Measurements from ENCODE around the gene TLR8. TPM values are rescaled to one million over a fixed set of nuclear protein-coding genes. Genes with fewer than 3 reads are reported as not detected.

TLR8 gene
- polyA plus RNA-seq, 2 of the 4 experiments (the other 2 are of a cell fraction): not detected

- Histone ChIP-seq H3K9me3 (no peaks in the 10 kb centered on the region), H3K4me3 (no peak overlapping the region), H3K4me2 (peak overlapping the region; percentile 51), H3K4me1 (peaks cover 37% of the 10 kb centered on the region), H3K27ac (peak overlapping the region; percentile 80 to 91)
- FAIRE-seq (no peak), ATAC-seq (no peak), DNase-seq (ENCODE audit: low read depth in 1 of 2, low spot score in 1 of 2) (no peak)
- 82% methylated on average over 5 of the region's 5 CpGs for WGBS (ENCODE audit: missing lambda C conversion rate)
- POLR2A ChIA-PET: interaction anchor here (2.3 kb wide), 1 partner anchor 31 kb away, joined by 12 read pairs; no protein-coding TSS in a partner anchor
- CTCF ChIA-PET: interaction anchor here (1.2 to 7.2 kb wide), 8 partner anchors 26 to 560 kb away, joined by 3 to 110 read pairs (median 6); no protein-coding TSS in a partner anchor
- TF ChIP-seq RNF2 (IDR thresholded peaks at IDR 0.05; ENCODE audit: borderline replicate concordance, low read depth) (no peak), MYC (IDR thresholded peaks at IDR 0.05; ENCODE audit: borderline replicate concordance, low read length) (no peak), ZC3H11A (IDR thresholded peaks at IDR 0.05) (no peak), CBX2 (IDR thresholded peaks at IDR 0.05; ENCODE audit: borderline replicate concordance, low read depth) (no peak), CEBPB (IDR thresholded peaks at IDR 0.05) (no peak), PHF8 (IDR thresholded peaks at IDR 0.05; ENCODE audit: borderline replicate concordance, low read depth) (no peak), TFCP2L1 (CRISPR knock-in tag; IDR thresholded peaks at IDR 0.05) (no peak), BHLHE40 (IDR thresholded peaks at IDR 0.05; ENCODE audit: low read depth, low read length) (no peak), REST (IDR thresholded peaks at IDR 0.05) (no peak), HEYL (CRISPR knock-in tag; IDR thresholded peaks at IDR 0.05) (no peak), FOSL2 (IDR thresholded peaks at IDR 0.05) (no peak), FOSL2 (CRISPR knock-in tag; IDR thresholded peaks at IDR 0.05) (no peak), ZSCAN20 (CRISPR knock-in tag; IDR thresholded peaks at IDR 0.05) (no peak), SMC3 (IDR thresholded peaks at IDR 0.05) (no peak), ESRRA (IDR thresholded peaks at IDR 0.05; ENCODE audit: borderline replicate concordance, low read length) (no peak), HDAC2 (IDR thresholded peaks at IDR 0.05) (no peak), POLR2AphosphoS2 (conservative IDR thresholded peaks at IDR 0.05; ENCODE audit: low read length) (no peak), EHMT2 (IDR thresholded peaks at IDR 0.05; ENCODE audit: low read depth) (no peak)
- TF ChIP-seq, protein P1, sequence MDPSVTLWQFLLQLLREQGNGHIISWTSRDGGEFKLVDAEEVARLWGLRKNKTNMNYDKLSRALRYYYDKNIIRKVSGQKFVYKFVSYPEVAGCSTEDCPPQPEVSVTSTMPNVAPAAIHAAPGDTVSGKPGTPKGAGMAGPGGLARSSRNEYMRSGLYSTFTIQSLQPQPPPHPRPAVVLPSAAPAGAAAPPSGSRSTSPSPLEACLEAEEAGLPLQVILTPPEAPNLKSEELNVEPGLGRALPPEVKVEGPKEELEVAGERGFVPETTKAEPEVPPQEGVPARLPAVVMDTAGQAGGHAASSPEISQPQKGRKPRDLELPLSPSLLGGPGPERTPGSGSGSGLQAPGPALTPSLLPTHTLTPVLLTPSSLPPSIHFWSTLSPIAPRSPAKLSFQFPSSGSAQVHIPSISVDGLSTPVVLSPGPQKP (IDR thresholded peaks at IDR 0.05; ENCODE audit: low read depth, low read length): no peak
Measured at GRCh38 chrX:12947545-12948235, 41.3 kb downstream of the TLR8 start.

GRCh38 chrX:12948495-12948894 is 42.1 kb downstream of the TLR8 start:
- CTCF ChIA-PET: interaction anchor here (1.3 to 7.2 kb wide), 2 partner anchors 30 to 541 kb away, joined by 4 to 110 read pairs; no protein-coding TSS in a partner anchor
- FAIRE-seq: no peak
- ATAC-seq: no peak
- H3K27ac ChIP-seq: peak overlapping the region; percentile 80 to 91; a peak in 5 of 6 replicates
- TF ChIP-seq HOXB5 (CRISPR knock-in tag; IDR thresholded peaks at IDR 0.05) (no peak), BHLHE40 (IDR thresholded peaks at IDR 0.05; ENCODE audit: low read depth, low read length) (no peak), MAFK (IDR thresholded peaks at IDR 0.05; ENCODE audit: partially characterized antibody) (no peak), NFE2L2 (conservative IDR thresholded peaks at IDR 0.05; ENCODE audit: low read length) (no peak), HDAC2 (IDR thresholded peaks at IDR 0.05) (no peak), MYC (IDR thresholded peaks at IDR 0.05; ENCODE audit: borderline replicate concordance, low read length) (no peak)
- TF ChIP-seq, protein P2, sequence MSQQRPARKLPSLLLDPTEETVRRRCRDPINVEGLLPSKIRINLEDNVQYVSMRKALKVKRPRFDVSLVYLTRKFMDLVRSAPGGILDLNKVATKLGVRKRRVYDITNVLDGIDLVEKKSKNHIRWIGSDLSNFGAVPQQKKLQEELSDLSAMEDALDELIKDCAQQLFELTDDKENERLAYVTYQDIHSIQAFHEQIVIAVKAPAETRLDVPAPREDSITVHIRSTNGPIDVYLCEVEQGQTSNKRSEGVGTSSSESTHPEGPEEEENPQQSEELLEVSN (IDR thresholded peaks at IDR 0.05; ENCODE audit: borderline replicate concordance, low read depth): no peak
- 100% methylated on average over 2 of the region's 2 CpGs for whole genome bisulfite sequencing (ENCODE audit: missing lambda C conversion rate)
- H3K4me3 ChIP-seq: no peak overlapping the region
- peaks cover 37% of the 10 kb centered on the region for H3K4me1 ChIP-seq
- H3K9me3 ChIP-seq: no peaks in the 10 kb centered on the region
- no peak overlapping the region for H3K4me2 ChIP-seq
- DNase-seq (ENCODE audit: low read depth in 1 of 2, low spot score in 1 of 2): no peak
- POLR2A ChIA-PET: interaction anchor here (2.3 kb wide), 1 partner anchor 30 kb away, joined by 12 read pairs; no protein-coding TSS in a partner anchor

Measured in A549 (cell line).